ENCODE data around the gene ERBB4. TPM values are rescaled to one million over a fixed set of nuclear protein-coding genes. Genes with fewer than 3 reads are reported as not detected.
A peak's percentile ranks its signal among the peaks of the same experiment; 100 is the strongest.

ERBB4 gene
- total and polyA plus RNA-seq, 10 of the 15 experiments (the other 5 are each of a cell fraction or from before 2014, with no cell fraction given), result under 0.01 to 0.23 (median 0.01) TPM; not detected in 4

- TF ChIP-seq BHLHE40 (IDR thresholded peaks at IDR 0.05; ENCODE audit: borderline replicate concordance in 1 of 2, low read depth in 2 of 2, low read length in 1 of 2), result peak; percentile 35 to 38; a peak in 1 of 4 replicates
- no peak for TF ChIP-seq SMAD1 (IDR thresholded peaks at IDR 0.05; ENCODE audit: low read depth, partially characterized antibody)
- no peak for TF ChIP-seq TAF1 (IDR thresholded peaks at IDR 0.05; ENCODE audit: borderline replicate concordance, low read depth, low read length)
- TF ChIP-seq NR2F1 (conservative IDR thresholded peaks at IDR 0.05), result peak; percentile 76
- peak; percentile 75; the same call in 1 of the 2 replicates for TF ChIP-seq BMI1 (IDR thresholded peaks at IDR 0.05; ENCODE audit: borderline replicate concordance)
- no peak for TF ChIP-seq PML (IDR thresholded peaks at IDR 0.05; ENCODE audit: low read length)
- peak; percentile 55 for TF ChIP-seq IKZF1 (conservative IDR thresholded peaks at IDR 0.05)
- no peak for TF ChIP-seq CHD1 (IDR thresholded peaks at IDR 0.05; ENCODE audit: low read depth, low read length)
- TF ChIP-seq ZNF24 (IDR thresholded peaks at IDR 0.05), result peak; percentile 86
- TF ChIP-seq CREB1 (IDR thresholded peaks at IDR 0.05; ENCODE audit: low read depth), result no peak
- peak; percentile 100 for TF ChIP-seq MTA2 (IDR thresholded peaks at IDR 0.05; ENCODE audit: low read depth)
- no peak for TF ChIP-seq KDM1A (IDR thresholded peaks at IDR 0.05; ENCODE audit: borderline replicate concordance)
- TF ChIP-seq, protein P1, sequence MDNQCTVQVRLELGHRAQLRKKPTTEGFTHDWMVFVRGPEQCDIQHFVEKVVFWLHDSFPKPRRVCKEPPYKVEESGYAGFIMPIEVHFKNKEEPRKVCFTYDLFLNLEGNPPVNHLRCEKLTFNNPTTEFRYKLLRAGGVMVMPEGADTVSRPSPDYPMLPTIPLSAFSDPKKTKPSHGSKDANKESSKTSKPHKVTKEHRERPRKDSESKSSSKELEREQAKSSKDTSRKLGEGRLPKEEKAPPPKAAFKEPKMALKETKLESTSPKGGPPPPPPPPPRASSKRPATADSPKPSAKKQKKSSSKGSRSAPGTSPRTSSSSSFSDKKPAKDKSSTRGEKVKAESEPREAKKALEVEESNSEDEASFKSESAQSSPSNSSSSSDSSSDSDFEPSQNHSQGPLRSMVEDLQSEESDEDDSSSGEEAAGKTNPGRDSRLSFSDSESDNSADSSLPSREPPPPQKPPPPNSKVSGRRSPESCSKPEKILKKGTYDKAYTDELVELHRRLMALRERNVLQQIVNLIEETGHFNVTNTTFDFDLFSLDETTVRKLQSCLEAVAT (IDR thresholded peaks at IDR 0.05), result 0 out of 2 replicates have a peak, but pooled peaks have one; percentile 43
- peak; percentile 49; the same call in 1 of the 2 replicates for TF ChIP-seq RUNX3 (IDR thresholded peaks at IDR 0.05; ENCODE audit: low read length)
- TF ChIP-seq IKZF2 (IDR thresholded peaks at IDR 0.05), result peak; percentile 58 to 73; a peak in 3 of 4 replicates
- TF ChIP-seq ETV6 (conservative IDR thresholded peaks at IDR 0.05 in 1 of 2, IDR thresholded peaks at IDR 0.05 in 1 of 2; ENCODE audit: borderline replicate concordance in 1 of 2, low read depth in 1 of 2), result no peak
- TF ChIP-seq, protein P2, sequence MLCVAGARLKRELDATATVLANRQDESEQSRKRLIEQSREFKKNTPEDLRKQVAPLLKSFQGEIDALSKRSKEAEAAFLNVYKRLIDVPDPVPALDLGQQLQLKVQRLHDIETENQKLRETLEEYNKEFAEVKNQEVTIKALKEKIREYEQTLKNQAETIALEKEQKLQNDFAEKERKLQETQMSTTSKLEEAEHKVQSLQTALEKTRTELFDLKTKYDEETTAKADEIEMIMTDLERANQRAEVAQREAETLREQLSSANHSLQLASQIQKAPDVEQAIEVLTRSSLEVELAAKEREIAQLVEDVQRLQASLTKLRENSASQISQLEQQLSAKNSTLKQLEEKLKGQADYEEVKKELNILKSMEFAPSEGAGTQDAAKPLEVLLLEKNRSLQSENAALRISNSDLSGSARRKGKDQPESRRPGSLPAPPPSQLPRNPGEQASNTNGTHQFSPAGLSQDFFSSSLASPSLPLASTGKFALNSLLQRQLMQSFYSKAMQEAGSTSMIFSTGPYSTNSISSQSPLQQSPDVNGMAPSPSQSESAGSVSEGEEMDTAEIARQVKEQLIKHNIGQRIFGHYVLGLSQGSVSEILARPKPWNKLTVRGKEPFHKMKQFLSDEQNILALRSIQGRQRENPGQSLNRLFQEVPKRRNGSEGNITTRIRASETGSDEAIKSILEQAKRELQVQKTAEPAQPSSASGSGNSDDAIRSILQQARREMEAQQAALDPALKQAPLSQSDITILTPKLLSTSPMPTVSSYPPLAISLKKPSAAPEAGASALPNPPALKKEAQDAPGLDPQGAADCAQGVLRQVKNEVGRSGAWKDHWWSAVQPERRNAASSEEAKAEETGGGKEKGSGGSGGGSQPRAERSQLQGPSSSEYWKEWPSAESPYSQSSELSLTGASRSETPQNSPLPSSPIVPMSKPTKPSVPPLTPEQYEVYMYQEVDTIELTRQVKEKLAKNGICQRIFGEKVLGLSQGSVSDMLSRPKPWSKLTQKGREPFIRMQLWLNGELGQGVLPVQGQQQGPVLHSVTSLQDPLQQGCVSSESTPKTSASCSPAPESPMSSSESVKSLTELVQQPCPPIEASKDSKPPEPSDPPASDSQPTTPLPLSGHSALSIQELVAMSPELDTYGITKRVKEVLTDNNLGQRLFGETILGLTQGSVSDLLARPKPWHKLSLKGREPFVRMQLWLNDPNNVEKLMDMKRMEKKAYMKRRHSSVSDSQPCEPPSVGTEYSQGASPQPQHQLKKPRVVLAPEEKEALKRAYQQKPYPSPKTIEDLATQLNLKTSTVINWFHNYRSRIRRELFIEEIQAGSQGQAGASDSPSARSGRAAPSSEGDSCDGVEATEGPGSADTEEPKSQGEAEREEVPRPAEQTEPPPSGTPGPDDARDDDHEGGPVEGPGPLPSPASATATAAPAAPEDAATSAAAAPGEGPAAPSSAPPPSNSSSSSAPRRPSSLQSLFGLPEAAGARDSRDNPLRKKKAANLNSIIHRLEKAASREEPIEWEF (IDR thresholded peaks at IDR 0.05; ENCODE audit: insufficient replicate concordance, low read depth, low read length), result peak; percentile 48
- TF ChIP-seq, protein P3, sequence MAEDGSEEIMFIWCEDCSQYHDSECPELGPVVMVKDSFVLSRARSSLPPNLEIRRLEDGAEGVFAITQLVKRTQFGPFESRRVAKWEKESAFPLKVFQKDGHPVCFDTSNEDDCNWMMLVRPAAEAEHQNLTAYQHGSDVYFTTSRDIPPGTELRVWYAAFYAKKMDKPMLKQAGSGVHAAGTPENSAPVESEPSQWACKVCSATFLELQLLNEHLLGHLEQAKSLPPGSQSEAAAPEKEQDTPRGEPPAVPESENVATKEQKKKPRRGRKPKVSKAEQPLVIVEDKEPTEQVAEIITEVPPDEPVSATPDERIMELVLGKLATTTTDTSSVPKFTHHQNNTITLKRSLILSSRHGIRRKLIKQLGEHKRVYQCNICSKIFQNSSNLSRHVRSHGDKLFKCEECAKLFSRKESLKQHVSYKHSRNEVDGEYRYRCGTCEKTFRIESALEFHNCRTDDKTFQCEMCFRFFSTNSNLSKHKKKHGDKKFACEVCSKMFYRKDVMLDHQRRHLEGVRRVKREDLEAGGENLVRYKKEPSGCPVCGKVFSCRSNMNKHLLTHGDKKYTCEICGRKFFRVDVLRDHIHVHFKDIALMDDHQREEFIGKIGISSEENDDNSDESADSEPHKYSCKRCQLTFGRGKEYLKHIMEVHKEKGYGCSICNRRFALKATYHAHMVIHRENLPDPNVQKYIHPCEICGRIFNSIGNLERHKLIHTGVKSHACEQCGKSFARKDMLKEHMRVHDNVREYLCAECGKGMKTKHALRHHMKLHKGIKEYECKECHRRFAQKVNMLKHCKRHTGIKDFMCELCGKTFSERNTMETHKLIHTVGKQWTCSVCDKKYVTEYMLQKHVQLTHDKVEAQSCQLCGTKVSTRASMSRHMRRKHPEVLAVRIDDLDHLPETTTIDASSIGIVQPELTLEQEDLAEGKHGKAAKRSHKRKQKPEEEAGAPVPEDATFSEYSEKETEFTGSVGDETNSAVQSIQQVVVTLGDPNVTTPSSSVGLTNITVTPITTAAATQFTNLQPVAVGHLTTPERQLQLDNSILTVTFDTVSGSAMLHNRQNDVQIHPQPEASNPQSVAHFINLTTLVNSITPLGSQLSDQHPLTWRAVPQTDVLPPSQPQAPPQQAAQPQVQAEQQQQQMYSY (CRISPR knock-in tag; IDR thresholded peaks at IDR 0.05), result no peak
Measured at GRCh38 chr2:212299943-212300342, 238.7 kb downstream of the ERBB4 start (continued).
